HG02884 (cell line): ENCODE results near the gene NEXN.

Experiments used
- ATAC-seq: cut with Tn5 transposase; IDR thresholded peaks from one replicate; pipeline ENCODE4 v1.9.1; 2021; ENCODE audit warnings: mild to moderate bottlenecking, moderate library complexity; ENCODE audit not compliant: unreplicated experiment

Gene NEXN

DNA sequence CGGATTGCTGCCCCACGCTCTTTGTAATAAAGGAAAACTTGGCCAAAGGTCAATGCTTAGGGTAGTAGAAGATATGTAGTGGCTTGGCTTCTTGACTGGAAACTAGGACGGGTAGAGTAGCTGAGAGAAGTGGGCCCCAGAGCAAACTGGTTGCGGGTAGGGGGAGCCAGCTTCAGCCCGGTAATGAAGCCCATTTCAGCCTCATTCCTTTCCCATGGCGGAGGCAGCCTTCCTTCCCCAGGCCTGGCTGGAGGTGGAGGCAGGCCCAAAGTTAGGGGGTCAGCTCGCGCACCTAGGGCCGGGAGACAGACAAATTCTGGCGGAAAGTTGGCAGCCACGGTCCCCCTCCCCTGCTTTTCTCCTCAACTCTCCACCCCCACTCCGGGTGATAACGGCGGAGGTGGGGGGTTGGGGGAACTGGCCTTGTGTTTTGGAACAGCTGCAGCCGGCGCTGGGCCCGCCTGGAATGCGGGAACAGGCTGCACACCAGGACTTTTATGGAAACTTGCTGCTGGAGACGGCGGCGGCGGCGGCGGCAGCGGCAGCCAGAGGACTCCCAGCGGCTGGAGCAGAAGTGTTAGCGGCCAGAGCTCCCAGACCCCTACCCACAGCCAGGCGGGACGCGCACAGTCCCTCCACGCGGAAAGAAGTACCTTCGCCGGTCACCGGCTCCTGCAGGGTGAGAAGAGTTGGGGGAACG, at the start of gene NEXN:
NEXN (plus strand) TSS at position 544 of the 700 bp plus-strand sequence. CDS start 27,483 bp downstream, outside the sequence.
- ATAC-seq: no peak

DNA sequence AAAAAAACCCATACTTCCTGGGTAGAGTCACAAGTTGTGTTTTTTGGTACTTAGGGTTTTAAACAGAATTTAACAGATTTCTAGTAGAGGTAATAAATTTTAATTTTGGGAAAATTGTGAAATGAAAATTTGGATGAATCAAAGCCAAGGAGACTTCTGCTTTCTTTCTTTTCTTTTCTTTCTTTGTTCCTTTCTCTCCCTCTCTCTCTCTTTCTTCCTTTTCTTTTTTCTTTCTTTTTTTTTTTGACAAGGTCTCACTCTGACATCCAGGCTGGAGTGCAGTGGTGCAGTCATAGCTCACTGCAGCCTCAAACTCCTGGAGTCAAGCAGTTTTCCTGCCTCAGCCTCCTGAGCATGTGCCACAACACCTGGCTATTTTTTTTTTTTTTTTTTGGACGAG, 46.9 kb upstream of the NEXN start:
- ATAC-seq: no peak

GRCh38 chr1:77845951-77846350, 42.5 kb upstream of the NEXN start:
- no peak for ATAC-seq

GRCh38 chr1:77846966-77847365, 41.5 kb upstream of the NEXN start:
- ATAC-seq: no peak

GRCh38 chr1:77847621-77848080, 40.8 kb upstream of the NEXN start:
- ATAC-seq: peak; percentile 63

GRCh38 chr1:77850082-77850481, 38.3 kb upstream of the NEXN start:
- no peak for ATAC-seq

DNA sequence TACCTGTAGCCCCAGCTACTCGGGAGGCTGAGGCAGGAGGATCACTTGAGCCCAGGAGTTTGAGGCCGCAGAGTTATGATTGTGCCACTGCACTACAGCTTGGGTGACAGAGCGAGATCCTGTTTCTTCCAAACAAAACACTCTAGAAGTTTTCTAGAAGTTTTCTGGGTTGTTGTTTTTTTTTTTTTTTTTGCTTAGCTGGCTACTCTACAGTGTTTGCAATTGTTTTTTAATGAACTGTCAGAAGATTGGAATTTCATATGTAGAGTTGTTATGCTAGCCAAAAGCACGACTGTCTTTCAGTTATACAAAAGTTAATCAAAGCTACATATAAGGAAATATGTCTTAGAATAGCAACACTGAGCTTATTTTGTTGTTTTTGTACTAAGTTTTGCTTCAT, 30.9 kb upstream of the NEXN start:
- no peak for ATAC-seq

DNA sequence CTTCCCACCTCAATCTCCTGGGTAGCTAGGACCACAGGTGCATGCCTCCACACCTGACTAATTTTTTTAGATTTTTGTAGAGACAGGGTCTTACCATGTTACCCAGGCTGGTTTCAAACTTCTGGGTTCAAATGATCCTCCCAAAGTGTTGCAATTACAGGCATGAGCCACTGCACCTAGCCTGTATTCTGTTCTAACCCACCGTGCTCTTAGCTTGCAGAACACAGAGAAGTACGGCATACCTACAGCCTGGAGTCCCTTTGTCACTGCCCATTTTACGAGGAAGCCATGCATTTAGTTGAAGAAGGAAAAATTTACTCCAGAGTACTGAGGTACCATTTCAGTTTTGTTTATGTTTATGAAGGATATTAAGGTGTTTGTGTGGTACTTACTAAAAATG, 29.7 kb upstream of the NEXN start:
- no peak for ATAC-seq

GRCh38 chr1:77859248-77859647, 29.2 kb upstream of the NEXN start:
- no peak for ATAC-seq

- no peak for ATAC-seq
These were observed 22.1 kb upstream of the NEXN start for GRCh38 chr1:77866296-77866695.

GRCh38 chr1:77872645-77873044, 15.8 kb upstream of the NEXN start:
- ATAC-seq: no peak

GRCh38 chr1:77873461-77873860, 15.0 kb upstream of the NEXN start:
- no peak for ATAC-seq

DNA sequence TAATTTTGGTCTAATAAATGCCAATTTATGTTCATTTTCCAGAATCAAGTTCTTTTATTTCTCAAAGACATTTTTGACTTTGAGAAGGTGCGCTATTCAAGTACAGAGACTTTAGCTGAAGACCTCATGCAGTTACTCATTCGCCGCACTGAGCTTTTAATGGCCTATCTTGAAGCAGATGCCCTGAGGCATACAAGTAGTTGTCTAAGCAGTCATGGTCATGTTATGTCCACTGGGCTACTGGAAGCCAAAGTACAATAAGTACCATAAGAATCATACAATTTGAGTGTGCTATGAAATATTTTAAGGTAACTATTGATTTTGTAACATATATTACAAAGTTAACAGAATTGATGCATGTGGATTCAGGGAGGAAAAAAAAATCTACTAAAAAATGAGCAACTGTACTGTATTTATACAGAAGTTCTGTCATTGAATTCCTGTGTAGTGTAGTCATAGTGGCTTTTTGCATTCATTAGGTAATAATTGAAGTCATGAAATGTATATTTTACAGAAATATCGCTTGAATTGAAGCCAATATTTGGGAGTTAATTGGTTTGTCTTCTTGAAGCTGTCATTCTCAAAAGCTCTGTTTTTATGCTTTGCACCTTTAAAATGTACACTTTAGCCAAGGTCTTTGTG, 13.5 kb upstream of the NEXN start:
- ATAC-seq: no peak

DNA sequence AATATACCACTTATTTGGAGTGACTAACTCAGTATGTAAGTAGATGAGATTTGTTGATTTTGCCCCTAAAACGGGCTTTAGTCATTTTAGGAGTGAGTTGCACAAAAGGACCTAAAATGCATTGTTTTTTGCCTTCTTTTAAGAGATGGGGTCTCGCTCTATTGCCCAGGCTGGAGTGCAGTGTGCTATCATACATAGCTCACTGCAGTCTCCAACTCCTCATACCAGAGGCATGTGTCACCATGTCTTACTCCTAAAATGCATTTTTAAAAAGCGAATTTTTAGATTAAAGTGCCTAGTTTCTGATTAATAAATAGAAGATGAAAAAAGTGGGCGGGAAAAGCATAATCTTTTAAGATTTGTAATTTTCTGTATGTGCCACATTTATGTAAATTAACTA, 11.5 kb upstream of the NEXN start:
- no peak for ATAC-seq

GRCh38 chr1:77881061-77881460, 7.4 kb upstream of the NEXN start:
- ATAC-seq: no peak

GRCh38 chr1:77882411-77882810, 6.0 kb upstream of the NEXN start:
- ATAC-seq: no peak

DNA sequence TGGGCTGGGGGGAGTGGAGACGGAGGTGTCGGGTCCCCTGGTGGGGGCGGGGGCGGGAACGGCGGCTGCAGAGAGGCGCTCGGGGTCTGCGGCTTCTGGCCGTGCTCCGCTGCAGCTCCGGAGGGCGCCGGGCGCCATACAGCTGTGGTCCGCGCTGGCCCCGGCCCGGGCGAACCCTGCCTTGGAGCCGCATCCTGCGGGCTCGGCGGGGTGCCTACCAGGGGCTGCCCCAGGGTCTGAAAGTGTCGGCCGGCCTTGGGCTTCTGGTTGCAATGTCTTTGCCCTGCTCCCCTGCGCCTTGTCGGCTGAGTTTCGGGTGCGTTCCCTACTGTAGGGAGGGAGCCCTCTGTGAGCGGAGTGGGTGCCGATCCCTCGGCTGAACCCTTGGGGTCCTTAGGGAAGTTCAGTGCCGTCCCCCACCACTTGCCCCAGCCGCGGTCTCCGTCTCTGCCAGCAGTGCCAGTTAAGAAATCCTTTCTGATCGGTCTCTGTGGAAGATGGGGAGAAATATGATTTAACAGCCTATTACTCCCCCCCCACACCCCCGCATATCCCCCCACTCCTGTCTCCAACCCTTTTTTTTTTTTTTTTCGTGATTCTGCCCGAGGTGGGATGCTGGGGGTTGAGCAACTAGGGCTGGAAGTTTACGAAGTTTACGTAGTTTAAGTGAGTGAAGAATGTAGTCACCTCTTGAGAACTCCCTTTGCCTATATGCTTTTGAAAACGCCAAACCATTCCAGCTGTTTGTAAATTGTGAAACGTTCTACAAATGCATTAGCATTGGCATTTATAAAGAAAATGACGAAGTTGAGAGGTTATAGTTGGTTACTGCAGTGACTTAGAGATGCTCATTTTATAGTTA, 588 bp downstream of the NEXN start:
- ATAC-seq: no peak

DNA sequence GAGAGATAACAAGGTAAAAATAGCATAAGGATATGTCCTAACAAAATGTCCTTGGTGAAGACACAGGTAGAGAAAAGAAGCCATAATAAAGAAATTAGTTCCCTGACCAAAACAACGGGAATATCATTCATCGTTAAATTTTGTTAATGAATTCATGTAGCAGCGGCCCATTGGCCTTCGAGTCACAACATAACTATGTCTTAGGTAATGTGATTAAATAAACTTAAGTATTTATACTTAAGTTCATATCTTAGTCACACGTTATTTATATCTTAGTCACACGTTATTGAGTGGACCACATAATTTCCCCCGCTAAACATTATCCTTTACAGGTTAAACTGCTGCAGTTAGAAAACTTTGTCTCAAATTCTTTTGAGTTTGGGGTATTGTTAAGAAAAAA, 1.2 kb downstream of the NEXN start:
- no peak for ATAC-seq

DNA sequence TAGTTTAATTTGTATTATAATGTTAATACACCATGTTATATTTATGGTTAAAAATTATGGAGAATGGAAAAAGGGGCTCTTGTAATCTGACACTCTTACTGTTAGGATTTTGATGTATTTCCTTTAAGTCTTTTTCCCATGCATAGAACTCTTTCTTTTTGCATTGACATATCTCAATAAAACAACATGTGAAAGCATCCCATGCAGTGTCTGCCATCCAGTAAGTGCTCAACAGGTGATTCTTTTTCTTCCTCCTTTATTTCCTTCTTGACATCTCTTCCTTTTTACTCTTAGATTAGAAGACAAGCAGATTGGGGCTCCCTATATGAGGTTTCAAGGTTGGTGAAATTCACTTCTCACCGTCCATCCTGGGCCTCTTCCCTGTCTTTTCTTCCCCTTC, 2.8 kb downstream of the NEXN start:
- no peak for ATAC-seq

DNA sequence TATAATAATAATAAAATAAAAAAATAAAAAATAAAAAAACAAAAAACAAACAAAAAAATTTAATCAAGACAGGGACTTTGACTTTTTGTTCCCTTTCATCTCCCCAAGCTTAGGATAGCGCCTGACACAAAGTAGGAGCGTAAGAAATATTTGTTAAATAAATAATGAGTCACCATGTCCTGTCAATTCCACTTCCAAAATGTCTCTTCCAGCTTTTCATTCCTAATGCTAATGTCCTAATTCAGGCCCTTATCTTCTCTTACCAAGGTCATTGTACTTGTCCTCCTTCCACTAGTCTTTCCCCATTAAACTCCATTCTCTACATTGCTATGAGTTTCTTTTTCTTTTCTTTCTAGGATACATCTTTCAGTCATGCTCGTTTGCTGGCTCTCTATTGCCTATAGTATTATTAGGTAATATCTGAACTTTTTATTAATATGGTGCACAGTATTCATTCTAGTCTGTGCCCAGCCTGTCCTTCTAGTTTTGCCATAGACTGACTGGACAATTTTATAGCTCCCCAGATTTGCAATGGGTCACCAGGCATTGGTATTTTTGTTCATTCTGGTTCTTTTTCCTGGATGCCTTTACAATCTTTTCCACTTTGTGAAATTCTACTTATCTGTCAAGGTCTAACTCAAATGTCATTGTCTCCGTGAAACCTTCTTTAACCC, 11.4 kb downstream of the NEXN start:
- no peak for ATAC-seq

DNA sequence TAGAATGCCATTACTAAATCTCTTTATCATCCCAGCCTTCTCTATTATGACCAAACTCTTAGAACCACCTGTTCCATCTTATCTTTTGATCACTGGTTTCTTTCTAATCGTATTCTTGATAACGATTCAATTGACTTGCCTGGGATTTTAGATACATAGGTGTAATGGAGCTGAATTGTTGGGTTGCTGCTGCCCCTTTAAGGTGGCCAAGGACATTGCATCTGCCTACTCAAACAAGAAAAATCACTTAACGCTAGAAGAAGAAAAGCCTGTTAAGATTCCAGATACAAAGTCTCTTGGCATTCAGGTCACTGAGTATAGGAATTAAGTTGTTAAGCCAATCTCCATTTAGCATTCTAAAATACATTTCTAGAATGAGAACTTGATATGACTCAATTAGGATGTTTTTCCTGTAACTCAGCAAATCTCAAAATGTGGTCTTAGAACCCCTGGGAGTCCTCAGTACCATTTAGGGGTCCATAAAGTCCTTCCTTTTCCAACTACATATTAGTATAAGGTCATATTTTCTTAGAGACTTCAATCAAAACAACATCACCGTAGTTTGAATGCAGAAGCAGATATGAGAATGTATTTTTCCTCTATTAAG, 12.4 kb downstream of the NEXN start:
- ATAC-seq: peak; percentile 66
